HEK293T (cell line): Measurements from ENCODE around the gene FIGN.

Experiments used
- ARNT ChIP-seq: fragments of 450-650 bp; IDR thresholded peaks from 2 replicates; pipeline ENCODE4 v1.6.1; 2017; ENCODE audit warnings: mild to moderate bottlenecking
- BHLHE40 ChIP-seq: fragments of 450-650 bp; IDR thresholded peaks from 2 replicates; pipeline ENCODE4 v1.6.1; 2016; ENCODE audit warnings: mild to moderate bottlenecking, moderate library complexity, borderline replicate concordance
- CTBP1 ChIP-seq: fragments of 450-650 bp; IDR thresholded peaks from 2 replicates; pipeline ENCODE4 v1.6.1; 2016; ENCODE audit warnings: borderline replicate concordance
- FOXA1 ChIP-seq: fragments of 450-650 bp; IDR thresholded peaks from 2 replicates; pipeline ENCODE4 v1.6.1; 2016; ENCODE audit warnings: mild to moderate bottlenecking
- L3MBTL2 ChIP-seq: fragments of 450-650 bp; conservative IDR thresholded peaks from 2 replicates; pipeline ENCODE4 v1.6.1; 2016; ENCODE audit warnings: mild to moderate bottlenecking
- NFRKB ChIP-seq: fragments of 450-650 bp; IDR thresholded peaks from 2 replicates; pipeline ENCODE4 v1.6.1; 2016; ENCODE audit warnings: mild to moderate bottlenecking, moderate library complexity
- SP1 ChIP-seq: fragments of 450-650 bp; IDR thresholded peaks from 2 replicates; pipeline ENCODE4 v1.6.1; 2017
- SUZ12 ChIP-seq: fragments of 450-650 bp; IDR thresholded peaks from 2 replicates; pipeline ENCODE4 v1.6.1; 2016; ENCODE audit warnings: mild to moderate bottlenecking
- ZNF384 ChIP-seq: fragments of 450-650 bp; IDR thresholded peaks from 2 replicates; pipeline ENCODE4 v1.6.1; 2016
- TF ChIP-seq, protein P1 (sequence below): fragments of 450-650 bp; IDR thresholded peaks from 2 replicates; pipeline ENCODE4 v1.6.1; 2016

DNA sequence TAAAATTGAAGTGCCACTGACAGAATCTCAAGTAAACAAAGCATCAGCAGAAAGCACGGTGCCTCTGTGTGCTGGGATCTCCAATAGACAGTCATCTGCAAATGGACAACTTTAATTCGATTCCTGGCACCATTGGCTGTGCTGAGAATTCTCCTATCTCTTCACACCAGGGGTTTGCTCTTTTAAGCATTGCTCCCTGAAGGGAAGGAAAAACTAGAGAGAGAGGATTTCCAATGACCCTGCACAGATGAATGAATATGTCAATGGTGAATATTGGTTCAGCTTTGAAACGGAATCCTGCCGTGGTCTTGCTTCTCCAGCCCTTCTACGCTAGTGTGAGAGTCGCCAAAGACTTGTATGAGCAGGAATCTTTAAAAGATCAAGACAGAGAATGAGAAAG is 97.9 kb downstream of the FIGN start:
- TF ChIP-seq, protein P1, sequence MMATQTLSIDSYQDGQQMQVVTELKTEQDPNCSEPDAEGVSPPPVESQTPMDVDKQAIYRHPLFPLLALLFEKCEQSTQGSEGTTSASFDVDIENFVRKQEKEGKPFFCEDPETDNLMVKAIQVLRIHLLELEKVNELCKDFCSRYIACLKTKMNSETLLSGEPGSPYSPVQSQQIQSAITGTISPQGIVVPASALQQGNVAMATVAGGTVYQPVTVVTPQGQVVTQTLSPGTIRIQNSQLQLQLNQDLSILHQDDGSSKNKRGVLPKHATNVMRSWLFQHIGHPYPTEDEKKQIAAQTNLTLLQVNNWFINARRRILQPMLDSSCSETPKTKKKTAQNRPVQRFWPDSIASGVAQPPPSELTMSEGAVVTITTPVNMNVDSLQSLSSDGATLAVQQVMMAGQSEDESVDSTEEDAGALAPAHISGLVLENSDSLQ: no peak
- TF ChIP-seq ZNF384 (no peak), SP1 (no peak), FOXA1 (no peak), BHLHE40 (no peak), NFRKB (no peak), SUZ12 (no peak), L3MBTL2 (no peak), CTBP1 (no peak), ARNT (no peak)
